BJ (cell line): Measurements from ENCODE around the gene VTI1A. TPM values are rescaled to one million over a fixed set of nuclear protein-coding genes. Genes with fewer than 3 reads are reported as not detected.

Source experiments
- CTCF ChIA-PET: fragments of 350-600 bp; formaldehyde crosslinking; extraction: SDS; loops from one replicate; lab custom pipeline; 2021; ENCODE audit warnings: antibody characterized with exemption, inconsistent platforms; lab: Yijun Ruan, JAX
- POLR2A ChIA-PET: fragments of 300-600 bp; sonication (Branson Sonifier 250); formaldehyde crosslinking; extraction: SDS; loops from one replicate; lab custom pipeline; 2021; ENCODE audit warnings: antibody characterized with exemption; lab: Charles Lee
- DNase-seq: peaks from one replicate; pipeline ENCODE4 v3.0.0-alpha.2; 2011; ENCODE audit warnings: low read depth
- H3K27me3 ChIP-seq: 2 replicates; pipeline ENCODE4 v1.6.0; 2011; ENCODE audit warnings: low read length; ENCODE audit not compliant: control insufficient read depth, insufficient read depth
- H3K36me3 ChIP-seq: 2 replicates; pipeline ENCODE4 v1.5.1; 2011; ENCODE audit warnings: low read length; ENCODE audit not compliant: control insufficient read depth, insufficient read depth
- H3K4me3 ChIP-seq: 2 replicates; pipeline ENCODE4 v1.5.1; 2011; ENCODE audit warnings: low read depth, mild to moderate bottlenecking, control low read depth, low read length
- CTCF ChIP-seq: IDR thresholded peaks from 2 replicates; pipeline ENCODE4 v1.5.1; 2011; ENCODE audit warnings: low read depth, mild to moderate bottlenecking, control low read depth, inconsistent platforms, low read length, moderate library complexity; ENCODE audit not compliant: insufficient read depth
- polyA plus RNA-seq: library from polyadenylated mRNA; depleted of rRNA; stranded (reverse); fragments of >200 nt; gene quantifications from 2 replicates; pipeline ENCODE4 v1.2.3, GENCODE V29; 2011

Gene VTI1A
- polyA plus RNA-seq, 1 experiment = 13.4 TPM

- CTCF ChIA-PET = interaction anchor here (1.3 kb wide), 1 partner anchor 11 kb away, joined by 3 read pairs; no protein-coding TSS in a partner anchor
- H3K36me3 ChIP-seq = no peaks in the 10 kb centered on the region
- POLR2A ChIA-PET = no interaction called here
Measured at GRCh38 chr10:112756235-112756527, 309.2 kb downstream of the VTI1A start.

GRCh38 chr10:112758961-112759360, 311.9 kb downstream of the VTI1A start:
- ChIA-PET POLR2A (interaction anchor here (0.6 kb wide), 1 partner anchor 1520 kb away, joined by 3 read pairs; no protein-coding TSS in a partner anchor), CTCF (no interaction called here)
- Histone ChIP-seq H3K4me3 (no peak overlapping the region), H3K36me3 (no peaks in the 10 kb centered on the region), H3K27me3 (no peaks in the 10 kb centered on the region)
- no peak for DNase-seq
- TF ChIP-seq CTCF = no peak

More at GRCh38 chr10:112756235-112756527, 309.2 kb downstream of the VTI1A start:
- H3K27me3 ChIP-seq = no peaks in the 10 kb centered on the region
- no peak for TF ChIP-seq CTCF
- no peak overlapping the region for H3K4me3 ChIP-seq
- no peak for DNase-seq

- CTCF ChIA-PET = no interaction called here
- no peak overlapping the region for H3K4me3 ChIP-seq
- TF ChIP-seq CTCF = no peak
- H3K27me3 ChIP-seq = no peaks in the 10 kb centered on the region
- DNase-seq = no peak
- H3K36me3 ChIP-seq = no peaks in the 10 kb centered on the region
- POLR2A ChIA-PET = interaction anchor here (0.6 kb wide), 1 partner anchor 1519 kb away, joined by 3 read pairs; no protein-coding TSS in a partner anchor
Measured at GRCh38 chr10:112759496-112759895, 312.5 kb downstream of the VTI1A start.

GRCh38 chr10:112761256-112761655, 314.2 kb downstream of the VTI1A start:
- CTCF ChIA-PET = interaction anchor here (1.6 kb wide), 1 partner anchor 12 kb away, joined by 4 read pairs; no protein-coding TSS in a partner anchor
- DNase-seq = no peak
- Histone ChIP-seq H3K27me3 (no peaks in the 10 kb centered on the region), H3K4me3 (no peak overlapping the region), H3K36me3 (no peaks in the 10 kb centered on the region)
- no peak for TF ChIP-seq CTCF
- POLR2A ChIA-PET = no interaction called here

- DNase-seq = no peak
- no peak for TF ChIP-seq CTCF
- Histone ChIP-seq H3K4me3 (no peak overlapping the region), H3K27me3 (no peaks in the 10 kb centered on the region), H3K36me3 (no peaks in the 10 kb centered on the region)
- CTCF ChIA-PET = no interaction called here
- POLR2A ChIA-PET = no interaction called here
Measured at GRCh38 chr10:112763916-112764520, 317.0 kb downstream of the VTI1A start.
